AG08396 (cell line): ENCODE measurements around the gene ZNF862.
"Not testable (repeated sequence)": the region's sequence is repeated elsewhere in the genome, so short reads cannot be mapped to it uniquely, and the experiment has no call there.

ENCODE experiments used
- DNase-seq: peaks from one replicate; pipeline ENCODE4 v3.0.0; 2012; ENCODE audit warnings: low spot score, mixed read lengths

Gene ZNF862

GRCh38 chr7:149824748-149825566 lies 13.2 kb upstream of the ZNF862 start:
- no peak for DNase-seq

- no peak for DNase-seq
These were observed 12.4 kb upstream of the ZNF862 start for GRCh38 chr7:149825567-149826343.

DNA sequence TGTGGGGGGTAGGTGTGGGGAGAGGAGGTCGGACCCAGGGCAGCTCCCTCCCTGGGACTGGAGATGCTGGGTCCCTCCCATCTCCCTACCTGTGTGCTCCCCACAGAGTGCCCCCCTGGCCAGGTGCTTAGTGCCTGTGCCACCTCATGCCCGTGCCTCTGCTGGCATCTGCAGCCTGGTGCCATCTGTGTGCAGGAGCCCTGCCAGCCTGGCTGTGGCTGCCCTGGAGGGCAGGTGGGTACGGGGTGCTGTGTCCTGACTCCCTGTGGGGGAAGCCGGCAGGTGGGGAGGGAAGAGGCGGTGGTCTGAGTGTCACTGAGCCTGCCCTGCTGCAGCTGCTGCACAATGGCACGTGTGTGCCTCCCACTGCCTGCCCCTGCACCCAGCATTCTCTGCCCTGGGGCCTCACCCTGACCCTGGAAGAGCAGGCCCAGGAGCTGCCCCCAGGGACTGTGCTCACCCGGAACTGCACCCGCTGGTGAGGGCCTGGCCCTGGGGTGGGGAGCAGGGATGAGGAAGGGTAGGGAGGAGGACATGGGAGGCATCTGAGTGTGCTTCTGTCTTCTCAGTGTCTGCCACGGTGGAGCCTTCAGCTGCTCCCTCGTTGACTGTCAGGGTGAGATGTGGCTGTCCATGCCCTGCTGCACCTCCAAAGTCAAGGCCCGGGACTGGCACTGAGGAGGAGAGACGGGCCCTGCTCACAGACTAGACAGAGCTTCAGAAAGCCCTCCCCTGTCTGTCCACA lies 11.7 kb upstream of the ZNF862 start:
- DNase-seq = no peak

GRCh38 chr7:149827089-149827981 lies 10.8 kb upstream of the ZNF862 start:
- no peak for DNase-seq

DNA sequence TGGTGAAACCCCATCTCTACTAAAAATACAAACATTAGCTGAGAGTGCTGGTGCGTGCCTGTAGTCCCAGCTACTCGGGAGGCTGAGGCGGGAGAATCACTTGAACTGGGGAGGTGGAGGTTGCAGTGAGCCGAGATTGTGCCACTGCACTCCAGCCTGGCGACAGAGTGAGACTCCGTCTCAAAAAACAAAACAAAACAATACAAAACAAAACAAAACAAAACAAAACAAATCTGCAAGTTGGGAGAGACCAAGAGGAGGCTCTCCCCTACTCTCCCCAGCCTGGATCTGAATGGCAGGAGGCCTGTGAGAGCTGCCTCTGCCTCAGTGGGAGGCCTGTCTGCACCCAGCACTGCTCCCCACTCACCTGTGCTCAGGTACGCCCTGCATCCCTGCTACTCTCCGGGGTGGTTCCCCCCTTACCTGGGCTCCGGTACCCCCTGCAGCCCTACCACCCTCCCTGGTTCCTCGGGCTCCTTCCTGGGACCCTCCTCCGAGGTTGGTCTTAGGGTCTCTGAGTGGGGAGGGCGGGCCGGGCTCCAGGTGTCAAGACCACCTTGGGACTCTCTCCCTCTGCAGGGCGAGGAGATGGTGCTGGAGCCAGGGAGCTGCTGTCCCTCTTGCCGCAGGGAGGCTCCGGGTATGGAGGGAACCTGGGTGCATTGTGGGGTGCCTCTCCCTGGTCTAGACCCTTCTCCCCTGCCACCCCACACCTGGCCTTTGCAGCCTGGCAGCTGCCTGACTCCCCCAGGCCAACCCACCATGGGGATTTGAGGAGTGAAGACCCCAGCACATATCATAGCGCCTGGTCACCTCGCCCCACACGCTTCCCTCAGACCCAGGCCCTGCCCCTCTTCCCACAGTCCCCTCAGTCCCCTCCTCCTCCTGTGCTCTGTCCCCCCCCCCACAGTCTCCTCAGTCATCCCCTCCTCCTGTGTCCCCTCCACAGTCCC lies 9.5 kb upstream of the ZNF862 start:
- DNase-seq = no peak

GRCh38 chr7:149830527-149830926 lies 7.6 kb upstream of the ZNF862 start:
- not testable (repeated sequence) for DNase-seq

GRCh38 chr7:149830997-149831740 lies 7.0 kb upstream of the ZNF862 start:
- no peak for DNase-seq

DNA sequence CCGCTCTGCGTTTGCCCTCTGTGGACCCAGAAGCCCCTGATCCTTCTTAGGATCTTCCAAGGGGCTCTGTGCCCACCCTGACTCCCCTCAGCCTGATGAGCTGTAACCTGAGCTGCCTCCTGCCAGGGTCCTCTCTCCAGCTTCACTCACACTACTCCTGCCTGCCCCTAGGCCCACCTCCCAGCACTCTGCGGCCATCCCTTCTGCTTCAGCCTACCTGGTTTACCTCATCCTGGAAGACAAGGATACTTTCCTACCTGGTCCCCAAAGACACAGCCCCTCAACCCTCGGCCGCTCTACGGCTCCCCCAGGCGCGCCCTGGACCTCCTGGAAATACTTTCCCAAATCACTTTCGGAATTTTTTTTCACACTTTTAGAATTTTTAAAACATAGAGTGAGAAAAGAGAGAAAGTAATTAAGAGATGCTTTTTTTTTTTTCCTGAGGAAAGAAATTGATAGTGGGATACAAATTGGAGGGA lies 6.4 kb upstream of the ZNF862 start:
- no peak for DNase-seq

DNA sequence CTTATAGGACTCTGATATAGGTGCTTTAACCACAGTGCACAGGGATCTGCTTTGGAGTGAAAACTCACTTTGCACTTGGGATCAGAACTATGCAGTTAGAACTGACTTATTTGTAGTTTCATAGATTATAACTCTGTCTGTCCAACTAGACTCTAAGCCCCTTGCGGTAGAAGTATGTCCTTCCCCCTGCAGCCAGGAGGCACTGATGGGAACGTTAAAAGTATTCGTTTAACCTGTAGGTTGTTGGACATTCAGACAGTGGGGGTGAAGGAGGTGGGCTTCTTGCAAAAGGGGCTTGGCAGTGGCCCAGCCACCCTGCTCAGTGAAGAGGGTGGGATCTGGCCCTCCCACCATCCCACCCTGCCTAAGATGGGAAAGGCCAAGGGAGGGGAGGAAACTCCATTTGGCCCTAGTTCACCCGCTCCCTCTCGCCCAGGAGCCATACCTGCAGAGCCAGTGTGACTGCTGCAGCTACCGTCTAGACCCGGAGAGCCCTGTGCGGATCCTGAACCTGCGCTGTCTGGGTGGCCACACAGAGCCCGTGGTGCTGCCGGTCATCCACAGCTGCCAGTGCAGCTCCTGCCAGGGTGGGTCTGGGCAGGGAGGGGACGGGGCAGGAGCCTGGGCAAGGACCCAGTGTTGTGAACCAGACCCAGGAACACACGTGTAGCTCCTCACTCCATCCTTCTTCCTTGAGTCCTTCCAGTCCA lies 5.7 kb upstream of the ZNF862 start:
- DNase-seq = no peak

- no peak for DNase-seq
These were observed 4.6 kb upstream of the ZNF862 start for GRCh38 chr7:149833495-149834130.

- DNase-seq = no peak
These were observed 3.6 kb upstream of the ZNF862 start for GRCh38 chr7:149834601-149835000.

GRCh38 chr7:149836434-149836833 lies 1.7 kb upstream of the ZNF862 start:
- DNase-seq = no peak

- DNase-seq = no peak
These were observed 481 bp upstream of the ZNF862 start for GRCh38 chr7:149837564-149838223.

- no peak for DNase-seq
These were observed 825 bp downstream of the ZNF862 start for GRCh38 chr7:149838992-149839408.

GRCh38 chr7:149839933-149840332 lies 1.8 kb downstream of the ZNF862 start:
- no peak for DNase-seq

DNA sequence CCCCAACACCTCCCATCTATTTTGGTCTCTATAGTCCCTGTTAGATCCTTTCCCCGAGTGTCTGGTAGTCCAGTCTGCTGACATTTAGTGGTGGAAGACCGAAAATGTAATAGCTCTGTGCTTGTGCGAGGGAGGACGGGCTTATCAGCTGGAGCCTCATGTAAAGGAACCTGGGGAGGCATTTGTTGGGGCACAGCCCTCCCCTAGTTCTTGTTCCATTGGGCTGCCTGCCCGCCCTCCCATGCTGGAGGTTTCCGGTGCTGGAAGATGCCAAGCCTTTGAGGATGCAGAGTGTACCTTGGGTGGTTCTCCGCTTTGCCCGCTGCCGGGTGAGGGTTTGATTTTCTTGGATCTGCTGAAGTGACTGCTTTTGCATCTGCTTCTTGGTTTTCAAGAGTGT lies 5.4 kb downstream of the ZNF862 start:
- DNase-seq = no peak

DNA sequence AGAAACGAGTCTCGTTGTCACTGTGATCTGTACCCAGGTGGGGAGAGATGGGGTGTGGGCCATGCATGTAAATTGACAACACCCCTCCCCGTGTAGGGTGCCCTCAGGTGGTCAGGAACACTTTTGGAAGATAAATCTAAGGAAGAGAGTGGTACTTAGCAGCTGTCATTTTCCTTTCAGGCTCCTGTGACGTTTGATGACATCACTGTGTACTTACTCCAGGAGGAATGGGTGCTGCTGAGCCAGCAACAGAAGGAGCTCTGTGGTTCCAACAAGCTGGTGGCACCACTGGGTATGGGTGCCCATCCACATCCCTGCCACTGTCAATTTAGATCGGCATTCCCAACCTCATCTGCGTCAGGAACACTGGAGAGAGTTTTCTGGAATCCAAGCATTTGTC lies 6.3 kb downstream of the ZNF862 start:
- DNase-seq = no peak
